ENCODE data around the gene GPRC6A. TPM values are rescaled to one million over a fixed set of nuclear protein-coding genes. Genes with fewer than 3 reads are reported as not detected.

GPRC6A gene
- total RNA-seq, 1 experiment from 2014 or later, result not detected

GRCh38 chr6:116763906-116764628, 64.8 kb downstream of the GPRC6A start:
- H3K36me3 ChIP-seq, result no peaks in the 10 kb centered on the region
- no peaks in the 10 kb centered on the region for H3K9me3 ChIP-seq (replicated peaks)
- no peaks in the 10 kb centered on the region for H3K27me3 ChIP-seq
- DNase-seq, result no peak
- no peaks in the 10 kb centered on the region for H3K4me1 ChIP-seq
- H3K27ac ChIP-seq, result no peak overlapping the region
- no peak overlapping the region for H3K4me3 ChIP-seq

GRCh38 chr6:116763048-116763447, 65.8 kb downstream of the GPRC6A start:
- H3K27ac ChIP-seq, result no peak overlapping the region
- no peaks in the 10 kb centered on the region for H3K4me1 ChIP-seq
- no peaks in the 10 kb centered on the region for H3K36me3 ChIP-seq
- DNase-seq, result no peak
- no peaks in the 10 kb centered on the region for H3K27me3 ChIP-seq
- H3K9me3 ChIP-seq (replicated peaks), result no peaks in the 10 kb centered on the region
- H3K4me3 ChIP-seq, result no peak overlapping the region

- Histone ChIP-seq H3K27me3 (no peaks in the 10 kb centered on the region), H3K27ac (no peak overlapping the region), H3K36me3 (no peaks in the 10 kb centered on the region), H3K9me3 (replicated peaks) (no peaks in the 10 kb centered on the region), H3K4me1 (no peaks in the 10 kb centered on the region), H3K4me3 (no peak overlapping the region)
- DNase-seq, result no peak
Observed at GRCh38 chr6:116762235-116762634, 66.6 kb downstream of the GPRC6A start.

- no peaks in the 10 kb centered on the region for H3K36me3 ChIP-seq
- H3K4me1 ChIP-seq, result no peaks in the 10 kb centered on the region
- no peak for DNase-seq
- no peak overlapping the region for H3K4me3 ChIP-seq
- no peaks in the 10 kb centered on the region for H3K9me3 ChIP-seq (replicated peaks)
- H3K27me3 ChIP-seq, result no peaks in the 10 kb centered on the region
- H3K27ac ChIP-seq, result no peak overlapping the region
Observed at GRCh38 chr6:116761779-116762178, 67.1 kb downstream of the GPRC6A start.

- Histone ChIP-seq H3K4me3 (no peak overlapping the region), H3K4me1 (no peaks in the 10 kb centered on the region), H3K27ac (no peak overlapping the region), H3K36me3 (no peaks in the 10 kb centered on the region), H3K27me3 (no peaks in the 10 kb centered on the region), H3K9me3 (replicated peaks) (no peaks in the 10 kb centered on the region; the same call in 1 of the 2 replicates)
- no peak for DNase-seq
Observed at GRCh38 chr6:116745176-116745575, 83.7 kb downstream of the GPRC6A start.

Other genes with a start within 250 kb of the GPRC6A start
- 1.6 and 2.1 TPM in 2 replicates for gene RSPH4A, start 212.6 kb downstream of the GPRC6A start, total RNA-seq (2014; rRNA removed; shearing (Covaris generic))
- 24.0 and 26.0 TPM in 2 replicates for gene ZUP1, start 160.3 kb downstream of the GPRC6A start, total RNA-seq (2014; rRNA removed; shearing (Covaris generic))
- 11.6 and 11.9 TPM in 2 replicates for gene KPNA5, start 147.9 kb downstream of the GPRC6A start, total RNA-seq (2014; rRNA removed; shearing (Covaris generic))
- not detected in 2 replicates for gene FAM162B, start 63.4 kb downstream of the GPRC6A start, total RNA-seq (2014; rRNA removed; shearing (Covaris generic))
- not detected in 2 replicates for gene RFX6, start 48.2 kb upstream of the GPRC6A start, total RNA-seq (2014; rRNA removed; shearing (Covaris generic))

Data from SJCRH30 (cell line).